Measurements from ENCODE around the gene TMTC1.

DNA sequence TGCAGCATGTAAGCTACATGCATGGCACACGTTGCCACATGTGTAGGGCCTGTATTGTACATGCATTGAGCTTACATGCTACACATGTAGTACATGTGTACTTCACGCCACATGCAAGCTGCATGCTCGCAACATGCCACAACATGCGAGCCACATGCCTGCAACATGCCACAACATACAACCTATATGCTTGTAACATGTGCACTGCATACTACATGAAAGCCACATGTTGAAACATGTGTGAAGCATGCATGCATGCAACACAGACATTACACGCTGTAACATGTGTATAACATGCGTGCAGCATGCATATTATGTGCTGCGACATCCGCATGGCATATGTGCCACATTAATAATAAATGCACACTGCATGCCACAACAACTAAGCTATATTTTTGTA, 9.1 kb upstream of the TMTC1 start:
- no peak for TF ChIP-seq POLR2AphosphoS5 (IDR thresholded peaks at IDR 0.05; ENCODE audit: low read depth)
- no peak for TF ChIP-seq EZH2 (IDR thresholded peaks at IDR 0.05; ENCODE audit: low read depth, unreplicated experiment)
- TF ChIP-seq, protein P1, sequence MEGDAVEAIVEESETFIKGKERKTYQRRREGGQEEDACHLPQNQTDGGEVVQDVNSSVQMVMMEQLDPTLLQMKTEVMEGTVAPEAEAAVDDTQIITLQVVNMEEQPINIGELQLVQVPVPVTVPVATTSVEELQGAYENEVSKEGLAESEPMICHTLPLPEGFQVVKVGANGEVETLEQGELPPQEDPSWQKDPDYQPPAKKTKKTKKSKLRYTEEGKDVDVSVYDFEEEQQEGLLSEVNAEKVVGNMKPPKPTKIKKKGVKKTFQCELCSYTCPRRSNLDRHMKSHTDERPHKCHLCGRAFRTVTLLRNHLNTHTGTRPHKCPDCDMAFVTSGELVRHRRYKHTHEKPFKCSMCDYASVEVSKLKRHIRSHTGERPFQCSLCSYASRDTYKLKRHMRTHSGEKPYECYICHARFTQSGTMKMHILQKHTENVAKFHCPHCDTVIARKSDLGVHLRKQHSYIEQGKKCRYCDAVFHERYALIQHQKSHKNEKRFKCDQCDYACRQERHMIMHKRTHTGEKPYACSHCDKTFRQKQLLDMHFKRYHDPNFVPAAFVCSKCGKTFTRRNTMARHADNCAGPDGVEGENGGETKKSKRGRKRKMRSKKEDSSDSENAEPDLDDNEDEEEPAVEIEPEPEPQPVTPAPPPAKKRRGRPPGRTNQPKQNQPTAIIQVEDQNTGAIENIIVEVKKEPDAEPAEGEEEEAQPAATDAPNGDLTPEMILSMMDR (conservative IDR thresholded peaks at IDR 0.05; ENCODE audit: low read depth in 2 of 2) = no peak
- TF ChIP-seq, protein P2, sequence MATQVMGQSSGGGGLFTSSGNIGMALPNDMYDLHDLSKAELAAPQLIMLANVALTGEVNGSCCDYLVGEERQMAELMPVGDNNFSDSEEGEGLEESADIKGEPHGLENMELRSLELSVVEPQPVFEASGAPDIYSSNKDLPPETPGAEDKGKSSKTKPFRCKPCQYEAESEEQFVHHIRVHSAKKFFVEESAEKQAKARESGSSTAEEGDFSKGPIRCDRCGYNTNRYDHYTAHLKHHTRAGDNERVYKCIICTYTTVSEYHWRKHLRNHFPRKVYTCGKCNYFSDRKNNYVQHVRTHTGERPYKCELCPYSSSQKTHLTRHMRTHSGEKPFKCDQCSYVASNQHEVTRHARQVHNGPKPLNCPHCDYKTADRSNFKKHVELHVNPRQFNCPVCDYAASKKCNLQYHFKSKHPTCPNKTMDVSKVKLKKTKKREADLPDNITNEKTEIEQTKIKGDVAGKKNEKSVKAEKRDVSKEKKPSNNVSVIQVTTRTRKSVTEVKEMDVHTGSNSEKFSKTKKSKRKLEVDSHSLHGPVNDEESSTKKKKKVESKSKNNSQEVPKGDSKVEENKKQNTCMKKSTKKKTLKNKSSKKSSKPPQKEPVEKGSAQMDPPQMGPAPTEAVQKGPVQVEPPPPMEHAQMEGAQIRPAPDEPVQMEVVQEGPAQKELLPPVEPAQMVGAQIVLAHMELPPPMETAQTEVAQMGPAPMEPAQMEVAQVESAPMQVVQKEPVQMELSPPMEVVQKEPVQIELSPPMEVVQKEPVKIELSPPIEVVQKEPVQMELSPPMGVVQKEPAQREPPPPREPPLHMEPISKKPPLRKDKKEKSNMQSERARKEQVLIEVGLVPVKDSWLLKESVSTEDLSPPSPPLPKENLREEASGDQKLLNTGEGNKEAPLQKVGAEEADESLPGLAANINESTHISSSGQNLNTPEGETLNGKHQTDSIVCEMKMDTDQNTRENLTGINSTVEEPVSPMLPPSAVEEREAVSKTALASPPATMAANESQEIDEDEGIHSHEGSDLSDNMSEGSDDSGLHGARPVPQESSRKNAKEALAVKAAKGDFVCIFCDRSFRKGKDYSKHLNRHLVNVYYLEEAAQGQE (IDR thresholded peaks at IDR 0.05; ENCODE audit: unreplicated experiment) = no peak
- TF ChIP-seq CREB1 (CRISPR knock-in tag; IDR thresholded peaks at IDR 0.05; ENCODE audit: low read depth) = no peak
- TF ChIP-seq, protein P3, sequence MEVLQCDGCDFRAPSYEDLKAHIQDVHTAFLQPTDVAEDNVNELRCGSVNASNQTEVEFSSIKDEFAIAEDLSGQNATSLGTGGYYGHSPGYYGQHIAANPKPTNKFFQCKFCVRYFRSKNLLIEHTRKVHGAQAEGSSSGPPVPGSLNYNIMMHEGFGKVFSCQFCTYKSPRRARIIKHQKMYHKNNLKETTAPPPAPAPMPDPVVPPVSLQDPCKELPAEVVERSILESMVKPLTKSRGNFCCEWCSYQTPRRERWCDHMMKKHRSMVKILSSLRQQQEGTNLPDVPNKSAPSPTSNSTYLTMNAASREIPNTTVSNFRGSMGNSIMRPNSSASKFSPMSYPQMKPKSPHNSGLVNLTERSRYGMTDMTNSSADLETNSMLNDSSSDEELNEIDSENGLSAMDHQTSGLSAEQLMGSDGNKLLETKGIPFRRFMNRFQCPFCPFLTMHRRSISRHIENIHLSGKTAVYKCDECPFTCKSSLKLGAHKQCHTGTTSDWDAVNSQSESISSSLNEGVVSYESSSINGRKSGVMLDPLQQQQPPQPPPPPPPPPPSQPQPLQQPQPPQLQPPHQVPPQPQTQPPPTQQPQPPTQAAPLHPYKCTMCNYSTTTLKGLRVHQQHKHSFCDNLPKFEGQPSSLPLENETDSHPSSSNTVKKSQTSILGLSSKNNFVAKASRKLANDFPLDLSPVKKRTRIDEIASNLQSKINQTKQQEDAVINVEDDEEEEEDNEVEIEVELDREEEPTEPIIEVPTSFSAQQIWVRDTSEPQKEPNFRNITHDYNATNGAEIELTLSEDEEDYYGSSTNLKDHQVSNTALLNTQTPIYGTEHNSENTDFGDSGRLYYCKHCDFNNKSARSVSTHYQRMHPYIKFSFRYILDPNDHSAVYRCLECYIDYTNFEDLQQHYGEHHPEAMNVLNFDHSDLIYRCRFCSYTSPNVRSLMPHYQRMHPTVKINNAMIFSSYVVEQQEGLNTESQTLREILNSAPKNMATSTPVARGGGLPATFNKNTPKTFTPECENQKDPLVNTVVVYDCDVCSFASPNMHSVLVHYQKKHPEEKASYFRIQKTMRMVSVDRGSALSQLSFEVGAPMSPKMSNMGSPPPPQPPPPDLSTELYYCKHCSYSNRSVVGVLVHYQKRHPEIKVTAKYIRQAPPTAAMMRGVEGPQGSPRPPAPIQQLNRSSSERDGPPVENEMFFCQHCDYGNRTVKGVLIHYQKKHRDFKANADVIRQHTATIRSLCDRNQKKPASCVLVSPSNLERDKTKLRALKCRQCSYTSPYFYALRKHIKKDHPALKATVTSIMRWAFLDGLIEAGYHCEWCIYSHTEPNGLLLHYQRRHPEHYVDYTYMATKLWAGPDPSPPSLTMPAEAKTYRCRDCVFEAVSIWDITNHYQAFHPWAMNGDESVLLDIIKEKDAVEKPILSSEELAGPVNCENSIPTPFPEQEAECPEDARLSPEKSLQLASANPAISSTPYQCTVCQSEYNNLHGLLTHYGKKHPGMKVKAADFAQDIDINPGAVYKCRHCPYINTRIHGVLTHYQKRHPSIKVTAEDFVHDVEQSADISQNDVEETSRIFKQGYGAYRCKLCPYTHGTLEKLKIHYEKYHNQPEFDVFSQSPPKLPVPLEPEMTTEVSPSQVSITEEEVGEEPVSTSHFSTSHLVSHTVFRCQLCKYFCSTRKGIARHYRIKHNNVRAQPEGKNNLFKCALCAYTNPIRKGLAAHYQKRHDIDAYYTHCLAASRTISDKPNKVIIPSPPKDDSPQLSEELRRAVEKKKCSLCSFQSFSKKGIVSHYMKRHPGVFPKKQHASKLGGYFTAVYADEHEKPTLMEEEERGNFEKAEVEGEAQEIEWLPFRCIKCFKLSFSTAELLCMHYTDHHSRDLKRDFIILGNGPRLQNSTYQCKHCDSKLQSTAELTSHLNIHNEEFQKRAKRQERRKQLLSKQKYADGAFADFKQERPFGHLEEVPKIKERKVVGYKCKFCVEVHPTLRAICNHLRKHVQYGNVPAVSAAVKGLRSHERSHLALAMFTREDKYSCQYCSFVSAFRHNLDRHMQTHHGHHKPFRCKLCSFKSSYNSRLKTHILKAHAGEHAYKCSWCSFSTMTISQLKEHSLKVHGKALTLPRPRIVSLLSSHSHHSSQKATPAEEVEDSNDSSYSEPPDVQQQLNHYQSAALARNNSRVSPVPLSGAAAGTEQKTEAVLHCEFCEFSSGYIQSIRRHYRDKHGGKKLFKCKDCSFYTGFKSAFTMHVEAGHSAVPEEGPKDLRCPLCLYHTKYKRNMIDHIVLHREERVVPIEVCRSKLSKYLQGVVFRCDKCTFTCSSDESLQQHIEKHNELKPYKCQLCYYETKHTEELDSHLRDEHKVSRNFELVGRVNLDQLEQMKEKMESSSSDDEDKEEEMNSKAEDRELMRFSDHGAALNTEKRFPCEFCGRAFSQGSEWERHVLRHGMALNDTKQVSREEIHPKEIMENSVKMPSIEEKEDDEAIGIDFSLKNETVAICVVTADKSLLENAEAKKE (CRISPR knock-in tag; IDR thresholded peaks at IDR 0.05) = no peak
- no peak for TF ChIP-seq EZH2phosphoT487 (IDR thresholded peaks at IDR 0.05; ENCODE audit: unreplicated experiment)
- TF ChIP-seq JUNB (IDR thresholded peaks at IDR 0.05; ENCODE audit: unreplicated experiment) = no peak
- no peak for TF ChIP-seq STAT1 (IDR thresholded peaks at IDR 0.05; ENCODE audit: unreplicated experiment)
- TF ChIP-seq, protein P4, sequence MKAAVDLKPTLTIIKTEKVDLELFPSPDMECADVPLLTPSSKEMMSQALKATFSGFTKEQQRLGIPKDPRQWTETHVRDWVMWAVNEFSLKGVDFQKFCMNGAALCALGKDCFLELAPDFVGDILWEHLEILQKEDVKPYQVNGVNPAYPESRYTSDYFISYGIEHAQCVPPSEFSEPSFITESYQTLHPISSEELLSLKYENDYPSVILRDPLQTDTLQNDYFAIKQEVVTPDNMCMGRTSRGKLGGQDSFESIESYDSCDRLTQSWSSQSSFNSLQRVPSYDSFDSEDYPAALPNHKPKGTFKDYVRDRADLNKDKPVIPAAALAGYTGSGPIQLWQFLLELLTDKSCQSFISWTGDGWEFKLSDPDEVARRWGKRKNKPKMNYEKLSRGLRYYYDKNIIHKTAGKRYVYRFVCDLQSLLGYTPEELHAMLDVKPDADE (IDR thresholded peaks at IDR 0.05) = no peak
